CD4-positive, alpha-beta T cell treated with Interleukin-15 for 4 hours (primary cell): ENCODE results near the gene CD37.
A peak's percentile ranks its signal among the peaks of the same experiment; 100 is the strongest.
"Not testable (repeated sequence)": the region's sequence is repeated elsewhere in the genome, so short reads cannot be mapped to it uniquely, and the experiment has no call there.

Experiments
- DNase-seq: peaks from one replicate; pipeline ENCODE4 v3.0.0-alpha.2; 2020; ENCODE audit warnings: low spot score

The CD37 gene, protein sequence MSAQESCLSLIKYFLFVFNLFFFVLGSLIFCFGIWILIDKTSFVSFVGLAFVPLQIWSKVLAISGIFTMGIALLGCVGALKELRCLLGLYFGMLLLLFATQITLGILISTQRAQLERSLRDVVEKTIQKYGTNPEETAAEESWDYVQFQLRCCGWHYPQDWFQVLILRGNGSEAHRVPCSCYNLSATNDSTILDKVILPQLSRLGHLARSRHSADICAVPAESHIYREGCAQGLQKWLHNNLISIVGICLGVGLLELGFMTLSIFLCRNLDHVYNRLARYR

DNA sequence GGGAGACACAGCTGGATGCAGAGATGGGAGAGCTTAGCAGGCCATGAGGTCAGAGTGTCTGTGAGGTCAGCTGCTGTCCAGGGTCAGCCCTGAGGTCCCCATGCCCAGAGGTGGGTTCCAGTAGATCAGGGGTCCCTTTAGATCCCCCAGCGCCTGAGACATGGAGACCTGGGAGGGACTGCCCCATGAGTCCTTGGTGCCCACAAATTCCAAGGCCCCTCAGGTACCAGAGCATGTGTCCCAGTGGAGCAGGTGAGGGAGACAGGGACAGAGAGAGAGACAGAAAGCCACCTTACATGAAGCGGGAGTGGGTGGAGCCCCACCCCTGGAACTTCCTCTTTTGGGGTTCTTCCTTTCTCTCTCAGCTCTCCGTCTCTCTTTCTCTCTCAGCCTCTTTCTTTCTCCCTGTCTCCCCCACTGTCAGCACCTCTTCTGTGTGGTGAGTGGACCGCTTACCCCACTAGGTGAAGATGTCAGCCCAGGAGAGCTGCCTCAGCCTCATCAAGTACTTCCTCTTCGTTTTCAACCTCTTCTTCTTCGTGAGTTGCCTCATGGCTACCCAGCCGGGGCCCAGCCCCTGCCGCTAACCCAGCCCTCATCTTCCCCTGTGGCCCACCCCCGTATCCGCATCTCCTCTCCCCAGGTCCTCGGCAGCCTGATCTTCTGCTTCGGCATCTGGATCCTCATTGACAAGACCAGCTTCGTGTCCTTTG lies at the start of gene CD37:
CD37 (plus strand) TSS at position 336 of the 713 bp plus-strand sequence; CDS start at position 471, 135 bp downstream.
- peak; percentile 43 for DNase-seq

DNA sequence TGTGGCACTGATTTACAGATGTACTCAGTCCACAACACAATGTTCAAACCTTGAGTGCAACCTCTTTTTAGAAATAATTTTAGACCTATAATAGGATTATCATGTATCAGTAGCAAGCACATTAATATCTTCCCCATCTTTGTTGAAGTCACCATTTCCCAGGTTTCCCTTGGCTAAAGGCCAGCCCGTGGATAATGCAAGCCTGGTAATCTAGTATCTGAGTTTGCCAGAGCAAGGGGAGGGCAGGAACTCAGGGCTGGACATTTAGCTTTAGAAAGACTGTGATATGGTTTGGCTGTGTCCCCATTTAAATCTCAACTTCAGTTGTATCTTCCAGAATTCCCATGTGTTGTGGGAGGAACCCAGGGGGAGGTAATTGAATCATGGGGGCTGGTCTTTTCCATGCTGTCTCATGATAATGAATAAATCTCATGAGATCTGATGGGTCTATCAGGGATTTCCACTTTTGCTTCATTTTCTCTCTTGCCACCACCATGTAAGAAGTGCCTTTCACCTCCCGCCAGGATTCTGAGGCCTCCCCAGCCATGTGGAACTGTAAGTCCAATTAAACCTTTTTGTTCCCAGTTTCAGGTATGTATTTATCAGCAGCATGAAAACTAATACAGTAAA lies 48.0 kb upstream of the CD37 start:
- no peak for DNase-seq

DNA sequence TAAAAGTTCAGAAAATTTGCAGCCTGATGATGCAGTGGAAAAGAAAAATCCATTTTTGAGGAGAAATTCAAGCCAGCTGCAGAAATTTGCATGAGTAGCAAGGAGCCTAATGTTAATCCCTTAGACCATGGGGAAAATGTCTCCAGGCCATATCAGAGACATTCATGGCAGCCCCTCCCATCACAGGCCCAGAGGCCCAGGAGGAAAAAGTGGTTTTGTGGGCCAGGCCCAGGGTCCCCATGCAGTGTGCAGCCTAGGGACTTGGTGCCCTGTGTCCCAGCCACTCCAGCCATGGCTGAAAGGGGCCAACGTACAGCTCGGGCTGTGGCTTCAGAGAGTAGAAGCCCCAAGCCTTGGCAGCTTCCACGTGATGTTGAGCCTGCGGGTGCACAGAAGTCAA lies 47.0 kb upstream of the CD37 start:
- not testable (repeated sequence) for DNase-seq

DNA sequence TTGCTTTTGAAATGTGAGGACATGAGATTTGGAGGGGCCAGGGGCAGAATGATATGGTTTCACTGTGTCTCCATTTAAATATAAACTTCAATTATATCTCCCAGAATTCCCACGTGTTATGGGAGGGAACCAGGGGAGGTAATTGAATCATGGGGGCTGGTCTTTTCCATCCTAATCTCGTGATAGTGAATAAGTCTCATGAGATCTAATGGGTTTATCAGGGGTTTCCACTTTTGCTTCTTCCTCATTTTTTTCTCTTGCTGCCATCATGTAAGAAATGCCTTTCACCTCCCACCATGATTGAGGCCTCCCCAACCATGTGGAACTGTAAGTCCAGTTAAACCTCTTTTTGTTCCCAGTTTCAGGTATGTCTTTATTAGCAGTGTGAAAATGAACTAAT lies 45.9 kb upstream of the CD37 start:
- DNase-seq, result not testable (repeated sequence)

DNA sequence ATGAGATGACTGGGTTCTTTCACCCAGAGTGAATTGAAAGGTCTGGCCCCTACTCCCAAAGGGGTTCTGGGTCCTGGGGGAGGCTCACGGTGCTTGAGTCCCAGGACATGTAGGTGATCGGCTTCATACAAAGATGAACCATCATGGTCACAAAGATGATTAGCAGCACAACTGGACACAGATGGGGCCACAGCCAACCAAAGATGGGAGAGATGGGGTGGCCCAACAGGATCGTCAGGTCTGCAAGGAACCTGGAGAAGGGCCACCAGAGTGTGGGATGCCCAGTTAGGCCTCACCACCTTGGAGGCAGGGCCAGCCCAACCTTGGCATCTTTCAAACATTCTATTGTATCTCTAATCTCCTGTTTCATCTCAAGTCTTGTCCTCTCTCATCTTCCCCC lies 44.7 kb upstream of the CD37 start:
- no peak for DNase-seq

DNA sequence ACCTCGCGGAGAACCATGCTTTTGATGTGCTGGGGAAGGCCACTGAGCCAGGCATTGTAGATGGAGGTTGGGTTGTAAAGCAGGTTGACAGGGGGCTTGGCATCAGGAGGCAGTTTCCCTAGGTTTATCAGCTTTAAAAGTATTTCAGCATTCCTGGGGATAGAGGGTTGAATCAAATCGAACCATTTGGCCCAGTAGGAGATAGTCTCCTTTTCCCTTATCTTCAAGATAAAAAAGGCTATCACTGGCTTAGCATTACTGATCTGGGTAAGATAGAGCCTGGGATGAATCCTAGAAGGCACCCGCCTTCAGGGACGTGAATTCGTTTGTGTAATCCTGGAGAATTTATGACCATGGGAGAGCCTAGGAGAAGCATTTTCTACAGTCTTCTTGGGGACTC lies 40.8 kb upstream of the CD37 start:
- no peak for DNase-seq

DNA sequence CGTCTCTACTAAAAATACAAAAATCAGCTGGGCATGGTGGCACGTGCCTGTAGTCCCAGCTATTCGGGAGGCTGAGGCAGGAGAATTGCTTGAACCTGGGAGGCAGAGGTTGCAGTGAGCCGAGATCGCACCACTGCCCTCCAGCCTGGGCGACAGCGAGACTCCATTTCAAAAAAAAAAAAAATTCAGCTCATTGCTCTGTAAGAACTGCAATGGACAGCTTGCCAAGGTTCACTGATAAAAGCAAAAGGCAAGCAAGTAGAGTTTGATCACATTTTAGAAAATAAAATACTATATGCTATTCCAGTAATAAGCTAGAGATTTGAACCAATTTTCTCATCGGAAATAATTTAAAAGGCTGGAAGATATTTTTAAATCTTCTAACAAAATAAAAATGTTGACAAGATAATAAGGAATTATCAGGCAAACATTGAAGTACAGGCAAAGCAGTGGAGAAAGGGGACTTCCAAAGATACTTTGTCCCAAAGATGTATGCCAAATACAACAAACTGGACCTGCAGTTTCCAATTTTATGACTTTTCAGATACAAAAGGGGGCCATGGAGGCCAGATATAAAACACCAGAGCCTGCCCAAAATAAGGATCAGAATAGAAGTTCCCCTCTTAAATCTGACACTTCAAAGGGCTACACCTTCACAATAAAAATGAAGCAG lies 39.9 kb upstream of the CD37 start:
- no peak for DNase-seq

DNA sequence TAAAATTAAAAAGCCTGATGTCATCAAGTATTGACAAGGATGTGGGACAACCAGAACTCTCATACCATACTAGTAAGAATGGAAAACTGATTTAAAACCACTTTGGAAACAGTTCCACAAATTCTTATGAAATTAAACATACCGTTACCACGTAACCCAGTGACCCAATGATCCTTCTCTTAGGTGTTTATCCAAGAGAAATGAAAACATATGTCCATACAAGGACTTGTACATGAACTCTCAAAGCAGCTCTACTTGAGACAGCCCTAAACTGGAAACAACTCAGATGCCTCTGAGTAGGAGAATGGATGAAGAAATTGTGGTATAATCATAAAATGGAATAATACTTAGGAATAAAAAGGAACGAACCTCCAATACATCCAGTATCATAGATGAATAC lies 37.8 kb upstream of the CD37 start:
- no peak for DNase-seq

DNA sequence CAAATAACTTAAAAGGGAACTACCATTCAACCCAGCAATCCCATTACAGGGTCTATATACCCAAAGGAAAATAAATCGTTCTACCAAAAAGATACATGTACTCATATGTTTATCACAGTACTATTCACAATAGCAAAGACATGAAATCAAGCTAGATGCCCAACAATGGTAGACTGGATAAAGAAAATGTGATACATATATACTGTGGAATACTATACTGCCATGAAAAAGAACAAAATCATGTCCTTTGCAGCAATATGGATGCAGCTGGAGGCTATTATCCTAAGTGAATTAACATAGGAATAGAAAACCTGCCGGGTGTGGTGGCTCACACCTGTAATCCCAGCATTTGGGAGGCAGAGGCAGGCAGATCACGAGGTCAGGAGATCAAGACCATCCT lies 36.6 kb upstream of the CD37 start:
- DNase-seq, result not testable (repeated sequence)

DNA sequence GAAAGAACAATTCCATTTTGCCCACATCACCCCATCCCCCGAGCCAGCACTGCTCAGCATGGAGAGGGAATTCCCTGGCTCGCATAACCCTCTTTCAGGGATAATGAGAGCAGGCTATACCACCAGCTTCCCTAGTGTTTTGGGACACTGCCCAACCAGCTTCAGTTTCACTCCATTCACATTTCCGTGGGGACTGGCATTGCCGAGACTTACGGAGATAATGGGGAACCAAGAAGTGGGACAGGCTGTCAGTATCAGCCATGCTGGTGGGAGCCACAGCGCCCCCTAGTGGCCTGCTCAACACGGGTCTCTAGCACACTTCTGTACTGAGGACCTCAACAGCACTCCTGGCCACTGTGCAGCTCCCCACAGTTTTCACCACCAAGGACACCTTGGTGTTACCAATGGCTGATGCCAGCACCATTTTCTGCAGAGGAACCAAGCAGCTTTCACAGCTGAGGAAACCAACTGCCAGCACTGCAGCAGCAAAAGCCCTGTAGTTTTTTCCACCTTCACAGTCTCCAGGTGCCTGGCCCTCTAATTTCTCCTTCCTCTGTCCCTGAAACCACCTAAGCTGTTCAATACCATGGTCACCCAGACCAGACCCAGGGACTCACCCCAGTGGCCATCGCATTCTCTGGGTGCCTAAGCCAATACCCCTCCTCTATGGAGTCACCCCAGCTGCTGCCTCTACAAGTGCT lies 33.9 kb upstream of the CD37 start:
- peak; percentile 78 for DNase-seq

DNA sequence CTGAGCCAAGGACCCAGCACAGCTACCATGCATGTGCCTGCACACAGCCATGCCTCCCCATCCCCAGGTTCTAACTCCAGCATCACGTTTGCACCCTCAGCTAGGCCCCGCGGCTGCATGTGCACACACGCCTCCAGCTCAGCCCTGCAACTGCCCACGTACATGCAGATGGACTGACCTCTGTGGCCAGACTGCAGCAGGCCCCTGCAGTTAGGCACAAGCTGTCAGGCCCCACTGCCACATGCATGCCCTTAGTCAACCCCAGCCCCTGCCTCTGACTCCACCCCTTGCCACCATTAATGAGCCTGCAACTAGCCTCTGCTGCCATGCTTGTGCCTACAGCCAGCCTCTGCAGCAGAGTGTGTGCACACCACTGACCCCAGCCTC lies 33.3 kb upstream of the CD37 start:
- DNase-seq, result no peak

DNA sequence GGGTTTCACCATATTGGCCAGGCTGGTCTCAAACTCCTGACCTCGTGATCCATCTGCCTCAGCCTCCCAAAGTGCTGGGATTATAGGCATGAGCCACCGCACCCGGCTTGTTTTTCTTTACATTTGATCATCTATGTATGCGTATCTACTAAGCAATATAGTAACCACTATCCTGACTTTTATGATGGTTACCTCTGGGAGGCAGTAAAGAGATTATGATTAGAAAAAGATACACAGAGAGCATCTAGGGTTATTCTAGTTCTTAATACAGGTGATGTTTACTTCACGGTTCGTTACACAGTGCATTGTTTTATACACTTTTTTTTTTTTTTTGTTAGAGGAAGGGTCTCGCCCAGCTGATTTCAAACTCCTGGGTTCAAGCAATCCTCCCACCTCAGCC lies 28.5 kb upstream of the CD37 start:
- not testable (repeated sequence) for DNase-seq

DNA sequence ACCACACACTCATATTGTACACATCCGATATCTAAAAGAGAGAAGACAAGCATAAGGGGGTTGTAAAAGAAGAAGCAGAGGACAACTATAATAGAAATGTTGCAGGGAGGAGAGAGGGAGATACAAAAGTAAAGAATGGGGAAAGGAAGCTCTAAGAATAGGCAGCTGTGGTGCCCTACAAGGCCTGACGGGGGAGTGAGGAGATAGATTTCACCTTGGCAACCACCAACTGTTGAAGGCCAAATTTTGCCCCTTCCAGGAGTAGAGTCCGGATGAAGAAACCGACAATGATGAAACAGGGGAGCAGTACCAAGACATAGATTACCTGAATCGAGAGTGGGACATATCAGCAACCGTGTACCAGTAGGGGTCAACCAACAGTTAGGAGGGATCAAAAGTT lies 26.1 kb upstream of the CD37 start:
- DNase-seq, result no peak

DNA sequence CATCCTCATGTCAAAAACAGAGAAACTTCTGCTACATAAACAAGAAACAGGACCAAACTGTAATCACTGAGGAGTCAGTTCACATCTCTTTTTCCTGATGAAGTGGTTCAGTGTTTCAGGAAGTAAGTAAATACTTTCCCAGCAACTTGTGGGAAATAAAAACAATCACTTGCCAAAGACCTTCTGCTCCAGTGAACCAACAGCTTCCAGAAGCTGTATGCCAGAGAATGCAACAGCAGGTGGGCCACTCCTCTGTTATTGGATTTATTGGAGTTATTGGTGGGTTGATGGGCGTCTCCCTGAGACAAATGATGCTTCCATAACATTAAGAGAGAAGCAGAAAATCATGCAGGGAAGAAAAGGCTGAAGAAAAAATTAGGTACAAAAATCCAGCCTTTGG lies 20.1 kb upstream of the CD37 start:
- no peak for DNase-seq

DNA sequence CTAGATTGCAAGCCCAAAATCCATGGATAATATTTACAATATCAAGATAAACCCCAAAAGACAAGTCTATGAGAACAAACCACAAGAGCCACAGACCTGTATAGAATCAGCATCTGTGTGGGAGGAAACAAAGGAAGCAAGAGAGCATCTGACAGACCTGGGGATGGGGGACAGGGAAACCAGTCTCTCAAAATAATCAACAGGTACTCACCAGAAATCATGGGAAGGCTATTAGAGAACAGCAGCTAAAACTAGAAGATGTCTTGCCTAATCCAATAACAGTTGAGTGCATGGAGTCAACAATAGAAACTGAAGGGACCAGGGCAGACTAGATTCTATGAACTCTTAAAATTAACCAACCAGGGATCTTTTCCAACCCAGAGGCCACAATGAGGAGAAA lies 18.9 kb upstream of the CD37 start:
- DNase-seq, result no peak

DNA sequence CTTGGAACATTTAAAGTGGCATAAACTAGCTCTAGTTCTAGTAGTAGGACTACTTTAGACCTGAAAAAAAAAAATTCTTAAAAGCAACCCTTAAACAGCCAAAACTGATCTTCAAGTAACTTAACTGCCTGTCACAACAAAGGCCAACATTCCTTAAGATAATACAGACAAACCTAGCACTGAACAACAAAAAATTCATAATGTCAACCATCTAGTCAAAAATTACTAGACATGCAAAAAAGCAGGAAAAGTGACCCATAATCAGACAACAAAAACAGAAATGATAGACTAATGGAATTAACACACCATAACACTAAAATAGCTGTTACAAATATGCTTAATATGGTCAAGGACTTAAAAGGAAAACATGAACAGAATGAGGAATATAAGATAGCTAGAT lies 16.9 kb upstream of the CD37 start:
- no peak for DNase-seq

DNA sequence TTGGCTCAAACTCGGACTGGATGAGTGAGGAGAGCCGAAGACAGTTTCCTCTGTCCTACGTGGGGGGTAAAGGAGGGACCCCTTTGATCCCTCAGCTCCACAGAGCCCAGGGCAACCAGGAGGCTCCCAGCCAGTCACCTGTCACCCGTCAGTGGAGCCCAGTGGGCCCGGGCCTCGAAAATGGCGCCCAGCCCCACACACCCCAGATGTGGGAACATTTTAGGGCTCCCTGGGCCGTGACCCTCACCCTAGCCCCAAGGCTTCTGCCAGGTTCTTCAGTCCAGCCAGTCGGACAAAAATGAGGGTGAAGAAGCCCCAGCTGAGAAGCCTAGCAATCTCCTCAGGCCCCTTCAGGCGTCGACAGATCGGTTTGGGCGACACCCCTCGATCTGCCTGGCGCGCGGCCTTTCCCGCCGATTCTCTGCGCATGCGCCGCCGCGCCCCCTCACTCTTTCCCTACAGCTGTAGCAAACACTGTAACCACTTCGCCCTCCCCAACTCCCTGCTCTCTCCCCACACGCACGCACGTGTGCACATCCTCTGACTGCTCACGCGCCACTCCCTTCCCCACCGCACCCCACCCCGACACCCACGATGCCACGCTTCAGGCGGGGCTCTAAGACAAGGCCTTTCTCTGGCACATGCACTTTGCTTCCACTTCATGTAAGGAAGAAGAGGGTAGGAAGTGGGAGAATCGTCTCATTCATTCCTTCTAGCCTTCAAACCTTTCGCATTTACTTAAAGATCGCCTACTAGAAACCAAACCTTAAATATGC lies 10.2 kb upstream of the CD37 start, which contains the start of gene SLC6A16:
SLC6A16 (minus strand) TSS at position 391 of the 776 bp plus-strand sequence. CDS start 13,844 bp downstream, outside the sequence.
- no peak for DNase-seq

DNA sequence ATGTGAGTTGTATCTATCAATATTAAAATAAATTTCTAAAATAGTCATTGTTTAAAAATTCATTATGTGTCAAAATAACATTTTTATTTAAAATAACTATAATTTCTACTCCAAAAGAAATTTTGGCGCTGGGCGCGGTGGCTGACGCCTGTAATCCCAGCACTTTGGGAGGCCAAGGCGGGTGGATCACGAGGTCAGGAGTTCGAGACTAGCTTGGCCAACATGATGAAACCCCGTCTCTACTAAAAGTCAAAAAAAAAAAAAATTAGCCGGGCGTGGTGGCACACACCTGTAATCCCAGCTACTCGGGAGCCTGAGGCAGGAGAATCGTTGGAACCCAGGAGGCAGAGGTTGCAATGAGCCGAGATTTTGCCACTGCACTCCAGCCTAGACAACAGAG lies 9.4 kb upstream of the CD37 start:
- DNase-seq, result not testable (repeated sequence)

DNA sequence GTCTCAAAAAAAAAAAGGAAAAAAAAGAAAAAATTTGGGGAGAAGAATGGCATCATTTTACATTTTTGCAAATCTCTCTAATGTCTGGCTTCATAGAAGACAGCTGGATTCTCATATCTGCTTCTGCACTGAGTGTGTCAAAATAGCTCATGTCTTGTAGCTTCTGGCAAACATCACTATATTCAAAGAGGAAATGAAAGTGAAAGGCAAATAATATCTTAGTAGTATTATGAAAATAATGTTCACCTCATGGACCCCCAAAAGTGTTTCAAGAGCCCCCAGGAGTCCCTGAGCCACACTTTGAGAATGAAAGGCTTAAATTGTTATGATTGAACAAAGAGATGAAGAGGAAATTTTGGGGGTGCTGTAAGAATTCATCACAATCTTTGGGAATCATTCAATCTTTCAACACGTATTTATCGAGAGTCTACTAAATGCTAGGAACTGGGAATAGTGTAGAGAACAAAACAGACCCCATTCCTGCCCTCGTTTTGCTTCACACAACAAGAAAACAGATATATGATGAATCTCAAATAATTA lies 9.0 kb upstream of the CD37 start:
- no peak for DNase-seq

DNA sequence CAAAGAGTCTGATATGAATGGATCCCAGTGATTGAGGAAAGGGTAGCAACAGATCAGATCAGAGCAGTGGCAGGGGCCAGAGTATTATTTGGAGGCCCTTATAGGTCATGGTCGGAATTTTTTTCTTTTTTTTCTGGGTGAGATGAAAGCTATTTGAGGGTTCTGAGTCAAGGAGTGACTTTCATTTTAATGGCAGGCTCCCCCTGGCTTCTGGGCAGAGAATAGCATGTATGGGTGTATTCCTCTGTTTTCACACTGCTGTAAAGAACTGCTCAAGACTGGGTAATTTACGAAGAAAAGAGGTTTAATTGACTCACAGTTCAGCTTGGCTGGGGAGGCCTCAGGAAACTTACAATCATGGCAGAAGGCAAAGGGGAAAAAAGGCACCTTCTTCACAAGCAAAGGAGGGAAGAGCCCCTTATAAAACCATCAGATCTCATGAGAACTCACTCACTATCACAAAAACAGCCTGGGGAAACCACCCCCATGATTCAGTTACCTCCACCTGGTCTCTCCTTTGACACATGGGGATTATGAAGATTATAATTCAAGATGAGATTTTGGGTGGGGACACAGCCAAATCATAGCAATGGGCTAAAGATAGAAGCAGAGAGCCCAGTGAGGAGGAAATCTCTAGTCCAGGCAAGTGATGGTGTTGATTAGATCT lies 7.2 kb upstream of the CD37 start:
- DNase-seq, result peak; percentile 67
